Dedifferentiated amniotic fluid mesenchymal stem cell (primary cell): ENCODE measurements around the gene GATAD2B.
A peak's percentile ranks its signal among the peaks of the same experiment; 100 is the strongest.
"Not testable (repeated sequence)": the region's sequence is repeated elsewhere in the genome, so short reads cannot be mapped to it uniquely, and the experiment has no call there.

ENCODE experiments used
- DNase-seq: peaks from one replicate; pipeline ENCODE4 v3.0.0-alpha.2; 2016; ENCODE audit errors: extremely low spot score

The GATAD2B gene

GRCh38 chr1:153796786-153797659 lies 125.7 kb downstream of the GATAD2B start:
- DNase-seq = peak; percentile 33

DNA sequence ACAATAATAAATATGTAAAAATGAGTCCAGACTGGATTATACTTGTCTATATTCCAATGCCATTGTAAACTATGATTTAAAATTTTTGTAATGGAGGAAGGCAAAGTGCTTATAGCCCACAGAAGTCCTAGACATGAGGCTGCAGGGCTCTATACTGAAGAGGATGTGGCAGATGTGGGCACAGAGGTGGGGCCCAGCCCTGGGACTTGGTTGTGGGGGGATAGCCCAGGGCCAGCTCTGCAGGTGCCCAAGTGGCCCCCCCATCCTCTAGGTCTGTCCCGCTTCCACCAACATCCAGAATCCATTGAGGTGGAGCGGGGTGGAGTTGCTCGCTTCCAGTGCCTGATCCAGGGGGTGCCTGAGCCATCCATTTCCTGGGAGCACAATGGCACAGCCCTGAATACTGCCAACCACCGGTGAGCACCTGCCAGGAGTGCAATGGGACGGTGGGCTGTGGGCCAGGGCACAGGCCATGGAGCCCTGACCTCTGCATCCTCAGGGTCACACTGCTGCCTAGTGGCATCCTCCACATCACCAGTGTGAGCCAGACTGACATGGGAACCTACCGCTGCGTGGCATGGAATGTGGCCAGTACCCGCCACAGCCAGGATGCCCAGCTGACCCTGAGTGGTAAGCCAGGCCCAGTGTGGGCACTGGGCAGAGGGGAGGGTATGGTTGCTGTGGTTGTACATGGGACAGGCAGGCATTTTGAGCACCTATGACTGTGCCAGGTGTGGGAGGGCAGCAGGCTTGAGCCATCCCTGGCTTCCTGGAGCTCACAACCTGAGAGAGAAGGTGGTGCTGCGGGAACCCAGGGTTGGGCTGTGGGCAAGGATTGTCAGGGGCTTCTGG lies 126.6 kb downstream of the GATAD2B start:
- DNase-seq = no peak

- no peak for DNase-seq
Measured at GRCh38 chr1:153795330-153795837, 127.4 kb downstream of the GATAD2B start.

DNA sequence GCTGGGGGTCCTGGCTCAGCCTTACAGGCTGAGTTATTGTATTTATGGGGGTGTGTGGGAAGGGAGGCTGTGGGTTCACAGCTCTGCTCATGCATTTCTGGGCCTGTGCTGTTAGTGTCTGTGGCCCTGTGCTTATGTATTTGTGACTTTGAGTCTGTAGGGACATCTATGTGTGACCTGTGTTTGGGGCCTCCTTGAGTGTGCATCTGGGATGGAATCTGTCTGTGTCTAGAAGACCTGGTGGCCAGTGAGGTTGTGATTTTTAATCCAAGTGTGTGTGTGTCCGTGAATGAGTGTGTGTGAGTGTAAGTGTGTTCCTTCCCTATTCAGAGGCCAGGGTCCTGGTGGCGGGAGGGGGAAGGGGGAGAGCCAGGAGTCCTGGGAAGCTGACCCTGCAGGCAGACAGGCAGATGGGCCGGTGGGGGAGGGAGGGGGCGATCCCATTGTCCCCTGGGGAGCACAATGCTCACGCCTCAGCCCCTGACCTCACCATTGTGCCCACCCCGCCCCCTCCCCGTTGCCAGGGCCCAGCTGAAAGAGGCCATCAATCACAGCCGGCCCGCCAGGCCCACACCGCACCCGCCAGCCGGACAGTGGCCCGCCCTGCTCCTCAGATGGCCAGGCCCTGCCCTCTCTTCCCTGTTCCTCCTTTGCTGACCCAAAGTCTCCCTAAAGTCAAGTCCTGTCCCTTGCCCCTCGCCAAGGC lies 128.0 kb downstream of the GATAD2B start:
- no peak for DNase-seq

GRCh38 chr1:153793973-153794615 lies 128.7 kb downstream of the GATAD2B start:
- no peak for DNase-seq

- no peak for DNase-seq
Measured at GRCh38 chr1:153793261-153793972, 129.4 kb downstream of the GATAD2B start.

- no peak for DNase-seq
Measured at GRCh38 chr1:153792631-153793041, 130.1 kb downstream of the GATAD2B start.

DNA sequence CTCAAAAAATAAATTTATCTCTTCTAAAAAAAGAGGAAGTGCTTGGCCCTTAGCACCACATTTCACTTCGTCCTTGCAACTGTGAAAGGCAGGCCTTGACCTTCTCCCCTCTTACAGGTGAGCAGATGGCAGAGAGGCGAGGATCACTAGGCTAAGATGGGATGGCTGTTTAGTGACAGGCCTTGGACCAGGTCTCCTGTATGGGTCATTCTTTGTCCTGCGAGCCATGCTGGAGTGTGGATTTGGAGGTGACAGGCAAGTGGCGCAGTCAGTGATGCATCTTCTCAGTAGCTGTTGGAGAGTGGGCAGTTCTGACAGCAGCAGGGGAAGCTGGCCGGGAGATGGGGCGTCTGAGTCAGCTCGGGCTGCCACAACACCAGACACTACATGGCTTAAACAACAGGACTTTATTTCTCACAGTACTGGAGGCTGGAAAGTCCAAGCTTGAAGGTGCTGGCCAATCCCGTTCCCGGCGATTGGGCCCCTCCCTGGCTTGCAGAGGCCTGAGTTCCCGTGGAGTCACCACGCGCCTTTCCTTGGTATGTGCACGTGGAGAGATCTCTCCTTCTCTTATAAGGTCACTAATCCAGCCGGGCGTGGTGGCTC lies 131.0 kb downstream of the GATAD2B start:
- DNase-seq = no peak

DNA sequence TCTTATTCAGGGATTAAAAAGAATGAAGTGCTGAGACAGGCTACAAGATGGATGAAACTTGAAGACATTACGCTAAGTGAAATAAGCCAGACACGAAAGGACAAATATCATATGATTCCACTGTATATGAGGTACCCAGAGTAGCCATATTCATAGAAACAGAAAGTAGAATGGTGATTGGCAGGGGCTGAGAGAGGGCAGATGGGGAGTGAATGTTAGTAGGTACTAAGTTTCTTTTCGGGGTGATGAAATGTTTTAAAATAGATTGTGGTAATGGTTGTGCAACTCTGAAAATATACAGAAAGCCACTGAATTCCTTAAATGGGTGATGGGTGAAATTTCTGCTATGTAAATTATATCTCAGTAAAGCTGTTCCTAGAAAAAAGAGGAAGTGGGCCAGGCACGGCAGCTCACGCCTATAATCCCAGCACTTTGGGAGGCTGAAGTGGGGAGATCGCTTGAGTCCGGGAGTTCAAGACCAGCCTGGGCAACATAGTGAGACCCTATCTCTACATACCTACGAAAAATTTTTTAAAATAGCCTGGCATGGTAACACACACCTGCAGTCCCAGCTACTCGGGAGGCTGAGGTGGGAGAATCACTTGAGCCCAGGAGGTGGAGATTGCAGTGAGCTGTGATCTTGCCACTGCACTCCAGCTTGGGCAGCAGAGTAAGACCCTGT lies 131.7 kb downstream of the GATAD2B start:
- peak; percentile 97 for DNase-seq

DNA sequence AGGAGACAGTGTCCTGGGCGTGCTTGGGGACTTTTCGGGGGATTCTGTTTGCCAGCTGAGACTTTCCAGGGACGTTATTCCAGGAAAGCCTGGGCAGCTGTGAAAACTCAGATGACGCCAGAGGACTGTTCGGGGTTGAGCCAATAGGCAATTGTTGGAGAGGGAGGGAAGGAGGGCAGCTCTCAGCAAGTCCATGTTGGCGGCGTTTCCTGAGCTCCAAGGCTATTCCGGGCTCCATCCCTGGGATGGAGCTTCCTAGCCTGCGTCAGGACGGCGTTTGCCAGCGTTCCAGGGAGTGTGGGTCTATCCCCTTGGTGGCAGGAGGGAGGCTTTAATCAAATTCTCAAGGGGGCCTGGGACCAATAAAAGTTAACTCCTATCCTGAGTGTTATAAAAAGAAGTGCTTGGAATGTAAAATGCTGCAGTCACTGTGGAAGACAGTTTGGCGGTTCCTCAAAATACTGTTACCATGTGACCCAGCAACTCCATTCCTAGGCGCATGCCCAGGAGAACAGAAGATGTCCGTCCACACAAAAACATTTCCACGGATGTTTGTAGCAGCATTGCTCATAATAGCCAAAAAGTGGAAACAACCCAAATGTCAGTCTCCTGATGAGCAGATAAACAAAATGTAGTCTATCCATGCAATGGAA lies 132.3 kb downstream of the GATAD2B start:
- DNase-seq = peak; percentile 65

GRCh38 chr1:153789478-153790034 lies 133.2 kb downstream of the GATAD2B start:
- DNase-seq = no peak

- no peak for DNase-seq
Measured at GRCh38 chr1:153786038-153786790, 136.6 kb downstream of the GATAD2B start.

GRCh38 chr1:153783233-153784190 lies 139.3 kb downstream of the GATAD2B start:
- DNase-seq = peak; percentile 84

GRCh38 chr1:153782648-153783047 lies 140.1 kb downstream of the GATAD2B start:
- DNase-seq = not testable (repeated sequence)

- no peak for DNase-seq
Measured at GRCh38 chr1:153780551-153780950, 142.2 kb downstream of the GATAD2B start.

GRCh38 chr1:153779781-153780541 lies 142.8 kb downstream of the GATAD2B start:
- DNase-seq = no peak
